Measurements from ENCODE around the gene ACOT13.
"Not testable (repeated sequence)": the region's sequence is repeated elsewhere in the genome, so short reads cannot be mapped to it uniquely, and the experiment has no call there.

The ACOT13 gene

GRCh38 chr6:24668997-24669361, 2.1 kb downstream of the ACOT13 start:
- H3K9ac ChIP-seq (ENCODE audit: low read length) = no peak overlapping the region
- H4K91ac ChIP-seq (ENCODE audit: low read depth, low read length) = no peak overlapping the region
- H3K36me3 ChIP-seq (ENCODE audit: control insufficient read depth in 1 of 2, insufficient read depth in 2 of 2, low read length in 2 of 2) = peaks cover 0 to 2% of the 10 kb centered on the region in 2 experiments
- H3K79me1 ChIP-seq (ENCODE audit: low read length) = peaks cover 10% of the 10 kb centered on the region
- H3K27me3 ChIP-seq (ENCODE audit: insufficient read depth, low read length) = no peaks in the 10 kb centered on the region
- no peak overlapping the region for H3K4me3 ChIP-seq (ENCODE audit: low read depth, low read length)
- no peak overlapping the region for H3K27ac ChIP-seq (ENCODE audit: low read depth, low read length)
- peaks cover 7% of the 10 kb centered on the region for H3K79me2 ChIP-seq (ENCODE audit: control insufficient read depth, insufficient read depth, low read length, poor library complexity)
- H3K14ac ChIP-seq (ENCODE audit: low read length) = no peak overlapping the region
- WGBS (ENCODE audit: extremely low coverage, insufficient coverage, insufficient read length) = no CpG with 5 or more reads among the region's 9 CpGs
- H2AFZ ChIP-seq (ENCODE audit: insufficient read depth, low read length, poor library complexity) = no peak overlapping the region
- H3K18ac ChIP-seq (ENCODE audit: low read length) = no peak overlapping the region
- no peak overlapping the region for H2BK5ac ChIP-seq (ENCODE audit: low read depth, low read length, poor library complexity)
- H4K8ac ChIP-seq (ENCODE audit: low read depth, low read length) = no peak overlapping the region
- no peak overlapping the region for H3K4ac ChIP-seq (ENCODE audit: low read depth, low read length)
- H4K12ac ChIP-seq (ENCODE audit: low read depth, low read length) = no peak overlapping the region
- peaks cover 3% of the 10 kb centered on the region for H3K9me3 ChIP-seq (ENCODE audit: insufficient read depth, low read depth, low read length)
- peaks cover 0 to 3% of the 10 kb centered on the region in 2 experiments for H3K4me1 ChIP-seq (ENCODE audit: control insufficient read depth in 1 of 2, insufficient read depth in 2 of 2, low read length in 2 of 2)
- DNase-seq = no peak
- H3K23ac ChIP-seq (ENCODE audit: low read length) = no peak overlapping the region
- H3K4me2 ChIP-seq (ENCODE audit: low read length) = no peak overlapping the region
- no peak overlapping the region for H2BK120ac ChIP-seq (ENCODE audit: insufficient read depth, low read length, poor library complexity)
- H2AK5ac ChIP-seq (ENCODE audit: low read length) = no peak overlapping the region
- no peak overlapping the region for H2BK12ac ChIP-seq (ENCODE audit: low read length)

- not testable (repeated sequence) for H4K12ac ChIP-seq (ENCODE audit: low read depth, low read length); H2AFZ ChIP-seq (ENCODE audit: insufficient read depth, low read length, poor library complexity); H3K27ac ChIP-seq (ENCODE audit: low read depth, low read length); H3K4me1 ChIP-seq (ENCODE audit: control insufficient read depth in 1 of 2, insufficient read depth in 2 of 2, low read length in 2 of 2); H3K79me2 ChIP-seq (ENCODE audit: control insufficient read depth, insufficient read depth, low read length, poor library complexity); H2BK5ac ChIP-seq (ENCODE audit: low read depth, low read length, poor library complexity); H3K4me3 ChIP-seq (ENCODE audit: low read depth, low read length); H3K14ac ChIP-seq (ENCODE audit: low read length); H3K18ac ChIP-seq (ENCODE audit: low read length); H3K27me3 ChIP-seq (ENCODE audit: insufficient read depth, low read length); H4K91ac ChIP-seq (ENCODE audit: low read depth, low read length); H3K79me1 ChIP-seq (ENCODE audit: low read length); DNase-seq; H3K4me2 ChIP-seq (ENCODE audit: low read length); H2AK5ac ChIP-seq (ENCODE audit: low read length); H4K8ac ChIP-seq (ENCODE audit: low read depth, low read length); H3K9ac ChIP-seq (ENCODE audit: low read length); H2BK12ac ChIP-seq (ENCODE audit: low read length); H2BK120ac ChIP-seq (ENCODE audit: insufficient read depth, low read length, poor library complexity); H3K23ac ChIP-seq (ENCODE audit: low read length); H3K4ac ChIP-seq (ENCODE audit: low read depth, low read length); H3K9me3 ChIP-seq (ENCODE audit: insufficient read depth, low read depth, low read length); H3K36me3 ChIP-seq (ENCODE audit: control insufficient read depth in 1 of 2, insufficient read depth in 2 of 2, low read length in 2 of 2)
These were observed 3.6 kb downstream of the ACOT13 start for GRCh38 chr6:24670492-24670891.

- not testable (repeated sequence) for H3K27ac ChIP-seq (ENCODE audit: low read depth, low read length); H4K12ac ChIP-seq (ENCODE audit: low read depth, low read length)
- no CpG with 5 or more reads among the region's 4 CpGs for WGBS (ENCODE audit: extremely low coverage, insufficient coverage, insufficient read length)
These were observed 4.2 kb downstream of the ACOT13 start for GRCh38 chr6:24671077-24671476.

GRCh38 chr6:24672620-24673182, 5.8 kb downstream of the ACOT13 start:
- Histone ChIP-seq H3K27me3 (ENCODE audit: insufficient read depth, low read length) (no peaks in the 10 kb centered on the region), H3K27ac (ENCODE audit: low read depth, low read length) (no peak overlapping the region), H3K9me3 (ENCODE audit: insufficient read depth, low read depth, low read length) (peaks cover 7% of the 10 kb centered on the region), H3K18ac (ENCODE audit: low read length) (no peak overlapping the region), H2BK120ac (ENCODE audit: insufficient read depth, low read length, poor library complexity) (no peak overlapping the region), H3K9ac (ENCODE audit: low read length) (no peak overlapping the region), H2BK5ac (ENCODE audit: low read depth, low read length, poor library complexity) (no peak overlapping the region), H4K8ac (ENCODE audit: low read depth, low read length) (no peak overlapping the region), H3K4me3 (ENCODE audit: low read depth, low read length) (no peak overlapping the region), H3K4me1 (ENCODE audit: control insufficient read depth in 1 of 2, insufficient read depth in 2 of 2, low read length in 2 of 2) (peaks cover 0 to 1% of the 10 kb centered on the region in 2 experiments), H3K4ac (ENCODE audit: low read depth, low read length) (no peak overlapping the region), H3K4me2 (ENCODE audit: low read length) (no peak overlapping the region), H2AFZ (ENCODE audit: insufficient read depth, low read length, poor library complexity) (no peak overlapping the region), H3K23ac (ENCODE audit: low read length) (no peak overlapping the region), H3K79me2 (ENCODE audit: control insufficient read depth, insufficient read depth, low read length, poor library complexity) (no peaks in the 10 kb centered on the region), H3K79me1 (ENCODE audit: low read length) (no peaks in the 10 kb centered on the region), H3K14ac (ENCODE audit: low read length) (no peak overlapping the region), H2BK12ac (ENCODE audit: low read length) (no peak overlapping the region), H4K91ac (ENCODE audit: low read depth, low read length) (no peak overlapping the region), H2AK5ac (ENCODE audit: low read length) (no peak overlapping the region), H4K12ac (ENCODE audit: low read depth, low read length) (no peak overlapping the region), H3K36me3 (ENCODE audit: control insufficient read depth in 1 of 2, insufficient read depth in 2 of 2, low read length in 2 of 2) (peaks cover 0 to 2% of the 10 kb centered on the region in 2 experiments)
- no CpG with 5 or more reads among the region's 6 CpGs for WGBS (ENCODE audit: extremely low coverage, insufficient coverage, insufficient read length)
- no peak for DNase-seq

More at GRCh38 chr6:24671077-24671476, 4.2 kb downstream of the ACOT13 start:
- not testable (repeated sequence) for H3K4ac ChIP-seq (ENCODE audit: low read depth, low read length); H3K36me3 ChIP-seq (ENCODE audit: control insufficient read depth in 1 of 2, insufficient read depth in 2 of 2, low read length in 2 of 2); H2BK12ac ChIP-seq (ENCODE audit: low read length); H3K9ac ChIP-seq (ENCODE audit: low read length); DNase-seq; H3K18ac ChIP-seq (ENCODE audit: low read length); H2BK5ac ChIP-seq (ENCODE audit: low read depth, low read length, poor library complexity); H4K91ac ChIP-seq (ENCODE audit: low read depth, low read length); H2AK5ac ChIP-seq (ENCODE audit: low read length); H3K14ac ChIP-seq (ENCODE audit: low read length); H3K79me2 ChIP-seq (ENCODE audit: control insufficient read depth, insufficient read depth, low read length, poor library complexity); H3K4me3 ChIP-seq (ENCODE audit: low read depth, low read length); H3K23ac ChIP-seq (ENCODE audit: low read length); H3K4me1 ChIP-seq (ENCODE audit: control insufficient read depth in 1 of 2, insufficient read depth in 2 of 2, low read length in 2 of 2); H3K9me3 ChIP-seq (ENCODE audit: insufficient read depth, low read depth, low read length); H3K4me2 ChIP-seq (ENCODE audit: low read length); H4K8ac ChIP-seq (ENCODE audit: low read depth, low read length); H3K79me1 ChIP-seq (ENCODE audit: low read length); H2BK120ac ChIP-seq (ENCODE audit: insufficient read depth, low read length, poor library complexity); H3K27me3 ChIP-seq (ENCODE audit: insufficient read depth, low read length); H2AFZ ChIP-seq (ENCODE audit: insufficient read depth, low read length, poor library complexity)

Data from trophoblast cell (in vitro differentiated cells and primary cell).